DND-41 (cell line): ENCODE measurements around the gene CNNM2.

Experiments
- ATAC-seq: fragments of 200-7000 bp; cut with Tn5 transposase; 3 replicates; pipeline ENCODE4 v1.9.1; 2021; ENCODE audit warnings: low read depth; ENCODE audit not compliant: insufficient read depth
- DNase-seq: peaks from one replicate; pipeline ENCODE4 v3.0.0-alpha.2; 2020
- H2AFZ ChIP-seq: 2 replicates; pipeline ENCODE4 v1.6.0; 2012; ENCODE audit warnings: low read depth, low read length
- H3K27ac ChIP-seq: 2 replicates; pipeline ENCODE4 v1.5.1; 2012; ENCODE audit warnings: low read length, inconsistent platforms
- H3K27me3 ChIP-seq: fragments of 200-600 bp; sonication (generic); 2 replicates; pipeline ENCODE4 v1.6.0; 2012; ENCODE audit warnings: low read length, mild to moderate bottlenecking, inconsistent platforms; ENCODE audit not compliant: insufficient read depth, poor library complexity
- H3K36me3 ChIP-seq: 2 replicates; pipeline ENCODE4 v1.5.1; 2012; ENCODE audit warnings: low read length, inconsistent platforms; ENCODE audit not compliant: insufficient read depth
- H3K4me1 ChIP-seq: 2 replicates; pipeline ENCODE4 v1.5.1; 2012; ENCODE audit warnings: mild to moderate bottlenecking, low read length; ENCODE audit not compliant: insufficient read depth
- H3K4me2 ChIP-seq: 2 replicates; pipeline ENCODE4 v1.6.0; 2012; ENCODE audit warnings: mild to moderate bottlenecking, moderate library complexity, low read length, inconsistent platforms; ENCODE audit not compliant: insufficient read depth
- H3K4me3 ChIP-seq, 2 experiments: fragments of 200-600 bp in 1 of 2; shearing (Covaris generic) in 1 of 2; 2 replicates each; pipeline ENCODE4 v1.5.1; 2012 to 2016; ENCODE audit warnings: inconsistent platforms in 2 of 2, low read length in 2 of 2, mild to moderate bottlenecking in 2 of 2, low read depth in 1 of 2, moderate library complexity in 1 of 2
- H3K79me2 ChIP-seq: 2 replicates; pipeline ENCODE4 v1.6.0; 2012; ENCODE audit warnings: low read length, inconsistent platforms; ENCODE audit not compliant: insufficient read depth
- H3K9ac ChIP-seq: 2 replicates; pipeline ENCODE4 v1.6.0; 2012; ENCODE audit warnings: low read depth, mild to moderate bottlenecking, inconsistent platforms, low read length, moderate library complexity
- H3K9me3 ChIP-seq: 2 replicates; pipeline ENCODE4 v1.5.1; 2012; ENCODE audit warnings: low read length, moderate library complexity, mild to moderate bottlenecking, inconsistent platforms; ENCODE audit not compliant: insufficient read depth, severe bottlenecking
- H4K20me1 ChIP-seq: 2 replicates; pipeline ENCODE4 v1.6.0; 2012; ENCODE audit warnings: low read length; ENCODE audit not compliant: insufficient read depth
- CTCF ChIP-seq: IDR thresholded peaks from 2 replicates; pipeline ENCODE4 v1.5.1; 2012; ENCODE audit warnings: borderline replicate concordance, low read length, moderate library complexity, mild to moderate bottlenecking; ENCODE audit not compliant: poor library complexity, severe bottlenecking; ENCODE audit errors: extremely low read depth
- EZH2 ChIP-seq: IDR thresholded peaks from 3 replicates; pipeline ENCODE4 v1.6.1; 2012; ENCODE audit warnings: borderline replicate concordance, low read depth, mild to moderate bottlenecking, moderate library complexity, low read length, inconsistent platforms; ENCODE audit not compliant: severe bottlenecking

Gene CNNM2

GRCh38 chr10:102919246-102919959 is 1.3 kb downstream of the CNNM2 start:
- Histone ChIP-seq H2AFZ (peak overlapping the region; percentile 96), H3K36me3 (no peaks in the 10 kb centered on the region; the same call in 1 of the 2 replicates), H3K4me3 (peak overlapping the region; percentile 65 to 78; a peak in 3 of 4 replicates), H3K79me2 (peaks cover 15% of the 10 kb centered on the region), H3K4me2 (peak overlapping the region; percentile 95), H3K27ac (no peak overlapping the region; the same call in 1 of the 2 replicates), H3K9me3 (no peaks in the 10 kb centered on the region), H4K20me1 (no peaks in the 10 kb centered on the region), H3K4me1 (peaks cover 48% of the 10 kb centered on the region), H3K27me3 (no peaks in the 10 kb centered on the region), H3K9ac (peak overlapping the region; percentile 83)
- TF ChIP-seq CTCF: no peak
- peak; percentile 11 for DNase-seq
- ATAC-seq: no peak

DNA sequence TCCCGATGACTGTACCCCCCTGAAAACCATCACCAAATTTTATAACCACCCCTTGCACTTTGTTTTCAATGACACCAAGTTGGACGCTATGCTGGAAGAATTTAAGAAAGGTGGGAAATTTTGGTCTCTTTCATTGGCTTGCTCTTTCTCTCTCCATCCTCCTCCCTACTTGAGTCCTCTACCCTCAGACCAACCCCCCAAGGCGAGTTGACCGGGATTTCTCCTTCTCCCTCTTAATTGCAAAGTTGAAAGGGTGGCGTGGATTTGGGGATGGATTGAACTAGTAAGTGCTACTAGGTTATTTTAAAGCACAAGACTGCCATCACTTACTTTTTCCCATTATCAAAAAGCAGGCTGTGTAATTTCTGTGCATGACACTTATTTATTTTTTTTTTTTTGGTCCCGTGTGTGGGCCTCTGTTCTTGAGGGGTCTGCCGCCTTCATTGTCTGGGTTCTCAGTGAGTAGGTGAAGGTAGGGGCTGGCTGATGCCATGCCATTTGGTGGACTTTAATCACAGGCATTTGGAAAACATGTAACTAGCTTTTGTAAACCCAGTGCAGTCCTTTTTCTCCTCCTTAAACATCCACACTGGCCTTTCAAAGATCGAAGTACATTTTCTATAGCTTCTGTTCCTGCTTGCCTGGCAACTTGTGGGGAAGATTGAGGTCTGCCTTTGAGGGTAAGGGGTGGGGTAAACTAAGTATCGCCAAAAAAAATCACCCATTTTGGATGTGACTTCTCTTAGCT is 2.1 kb downstream of the CNNM2 start:
- Histone ChIP-seq H3K4me3 (peak overlapping the region; percentile 10 to 78; a peak in 2 of 4 replicates), H3K27me3 (no peaks in the 10 kb centered on the region), H3K36me3 (no peaks in the 10 kb centered on the region; the same call in 1 of the 2 replicates), H3K9me3 (no peaks in the 10 kb centered on the region), H2AFZ (no peak overlapping the region), H3K27ac (no peak overlapping the region), H3K4me2 (peak overlapping the region; percentile 95), H3K9ac (peak overlapping the region; percentile 83; the same call in 1 of the 2 replicates), H3K79me2 (peaks cover 15% of the 10 kb centered on the region), H3K4me1 (peaks cover 48% of the 10 kb centered on the region), H4K20me1 (no peaks in the 10 kb centered on the region)
- DNase-seq: no peak
- no peak for ATAC-seq
- TF ChIP-seq CTCF: no peak
- no peak for TF ChIP-seq EZH2

- no peak overlapping the region for H3K9ac ChIP-seq
- H2AFZ ChIP-seq: no peak overlapping the region
- ATAC-seq: no peak
- no peak for TF ChIP-seq CTCF
- TF ChIP-seq EZH2: no peak
- peaks cover 40% of the 10 kb centered on the region for H3K4me1 ChIP-seq
- no peaks in the 10 kb centered on the region for H4K20me1 ChIP-seq
- H3K36me3 ChIP-seq: no peaks in the 10 kb centered on the region; the same call in 1 of the 2 replicates
- no peak overlapping the region for H3K4me3 ChIP-seq
- H3K9me3 ChIP-seq: no peaks in the 10 kb centered on the region
- no peaks in the 10 kb centered on the region for H3K27me3 ChIP-seq
- DNase-seq: no peak
- H3K27ac ChIP-seq: no peak overlapping the region
- peak overlapping the region; percentile 14; the same call in 1 of the 2 replicates for H3K4me2 ChIP-seq
- peaks cover 14% of the 10 kb centered on the region for H3K79me2 ChIP-seq
Observed at GRCh38 chr10:102923601-102924000, 5.5 kb downstream of the CNNM2 start.
